Bronchial epithelial cell (primary cell): ENCODE results near the gene ZDHHC24. TPM values are rescaled to one million over a fixed set of nuclear protein-coding genes. Genes with fewer than 3 reads are reported as not detected.

Source experiments
- DNase-seq: peaks from one replicate; pipeline ENCODE4 v3.0.0-alpha.2; 2010; ENCODE audit warnings: low read depth
- FAIRE-seq: peaks from 2 replicates; lab custom pipeline; 2011; peaks lifted over from hg19 to GRCh38; lab: Jason Lieb, UNC
- H3K27me3 ChIP-seq: 2 replicates; pipeline ENCODE4 v1.5.1; 2011; ENCODE audit warnings: low read length; ENCODE audit not compliant: control insufficient read depth, insufficient read depth
- H3K36me3 ChIP-seq: 2 replicates; pipeline ENCODE4 v1.5.1; 2011; ENCODE audit warnings: low read length; ENCODE audit not compliant: control insufficient read depth, insufficient read depth
- H3K4me3 ChIP-seq: 2 replicates; pipeline ENCODE4 v1.5.1; 2011; ENCODE audit warnings: mild to moderate bottlenecking, low read depth, low read length, control low read depth
- total RNA-seq: library from RNA; depleted of rRNA; stranded (reverse); fragments of >200 nt; gene quantifications from 2 replicates; pipeline ENCODE4 v1.2.1, GENCODE V29; 2014
- TF ChIP-seq, protein P1 (sequence below): IDR thresholded peaks from 2 replicates; pipeline ENCODE4 v1.5.1; 2011; ENCODE audit warnings: mild to moderate bottlenecking, moderate library complexity, low read length, control low read depth, inconsistent platforms; ENCODE audit not compliant: insufficient read depth, severe bottlenecking

The ZDHHC24 gene
- total RNA-seq, 1 donor from 2014 or later = 8.4 TPM

DNA sequence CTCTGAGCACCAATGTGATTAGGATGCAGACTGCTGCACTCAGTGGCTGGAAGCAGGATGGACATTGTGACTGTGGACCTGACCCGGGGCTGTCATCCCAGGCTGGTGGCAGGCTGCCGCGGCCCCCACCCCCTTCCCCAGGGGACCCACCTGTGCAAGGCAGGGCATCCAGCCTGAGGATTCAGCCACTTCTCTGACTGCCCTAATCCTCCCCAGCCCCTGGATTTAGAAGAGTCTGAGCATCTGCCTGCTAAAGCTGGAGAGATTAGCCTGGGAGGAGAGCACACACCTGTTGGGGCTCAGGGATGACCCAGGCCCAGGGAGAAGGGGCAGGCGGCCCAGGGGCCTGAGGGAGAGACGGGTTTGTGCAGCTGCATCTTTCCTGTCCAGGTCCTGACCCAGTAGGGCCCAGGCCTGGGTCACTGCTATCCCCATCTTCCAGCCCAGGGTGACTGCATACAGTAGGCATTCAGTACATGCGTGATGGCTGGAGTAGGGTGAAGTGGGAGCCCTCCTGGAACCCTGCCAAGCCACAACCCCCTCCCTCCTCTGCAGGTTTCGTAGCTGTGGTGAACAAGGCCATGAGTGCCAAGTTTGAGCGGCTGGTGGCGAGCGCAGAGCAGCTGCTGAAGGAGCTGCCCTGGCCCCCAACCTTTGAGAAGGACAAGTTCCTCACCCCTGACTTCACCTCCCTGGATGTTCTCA is 53.5 kb downstream of the ZDHHC24 start:
- TF ChIP-seq, protein P1, sequence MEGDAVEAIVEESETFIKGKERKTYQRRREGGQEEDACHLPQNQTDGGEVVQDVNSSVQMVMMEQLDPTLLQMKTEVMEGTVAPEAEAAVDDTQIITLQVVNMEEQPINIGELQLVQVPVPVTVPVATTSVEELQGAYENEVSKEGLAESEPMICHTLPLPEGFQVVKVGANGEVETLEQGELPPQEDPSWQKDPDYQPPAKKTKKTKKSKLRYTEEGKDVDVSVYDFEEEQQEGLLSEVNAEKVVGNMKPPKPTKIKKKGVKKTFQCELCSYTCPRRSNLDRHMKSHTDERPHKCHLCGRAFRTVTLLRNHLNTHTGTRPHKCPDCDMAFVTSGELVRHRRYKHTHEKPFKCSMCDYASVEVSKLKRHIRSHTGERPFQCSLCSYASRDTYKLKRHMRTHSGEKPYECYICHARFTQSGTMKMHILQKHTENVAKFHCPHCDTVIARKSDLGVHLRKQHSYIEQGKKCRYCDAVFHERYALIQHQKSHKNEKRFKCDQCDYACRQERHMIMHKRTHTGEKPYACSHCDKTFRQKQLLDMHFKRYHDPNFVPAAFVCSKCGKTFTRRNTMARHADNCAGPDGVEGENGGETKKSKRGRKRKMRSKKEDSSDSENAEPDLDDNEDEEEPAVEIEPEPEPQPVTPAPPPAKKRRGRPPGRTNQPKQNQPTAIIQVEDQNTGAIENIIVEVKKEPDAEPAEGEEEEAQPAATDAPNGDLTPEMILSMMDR = no peak
- DNase-seq = no peak
- H3K4me3 ChIP-seq = no peak overlapping the region
- peak; percentile 64 for FAIRE-seq
- H3K27me3 ChIP-seq = no peaks in the 10 kb centered on the region
- H3K36me3 ChIP-seq = peaks cover 51% of the 10 kb centered on the region

DNA sequence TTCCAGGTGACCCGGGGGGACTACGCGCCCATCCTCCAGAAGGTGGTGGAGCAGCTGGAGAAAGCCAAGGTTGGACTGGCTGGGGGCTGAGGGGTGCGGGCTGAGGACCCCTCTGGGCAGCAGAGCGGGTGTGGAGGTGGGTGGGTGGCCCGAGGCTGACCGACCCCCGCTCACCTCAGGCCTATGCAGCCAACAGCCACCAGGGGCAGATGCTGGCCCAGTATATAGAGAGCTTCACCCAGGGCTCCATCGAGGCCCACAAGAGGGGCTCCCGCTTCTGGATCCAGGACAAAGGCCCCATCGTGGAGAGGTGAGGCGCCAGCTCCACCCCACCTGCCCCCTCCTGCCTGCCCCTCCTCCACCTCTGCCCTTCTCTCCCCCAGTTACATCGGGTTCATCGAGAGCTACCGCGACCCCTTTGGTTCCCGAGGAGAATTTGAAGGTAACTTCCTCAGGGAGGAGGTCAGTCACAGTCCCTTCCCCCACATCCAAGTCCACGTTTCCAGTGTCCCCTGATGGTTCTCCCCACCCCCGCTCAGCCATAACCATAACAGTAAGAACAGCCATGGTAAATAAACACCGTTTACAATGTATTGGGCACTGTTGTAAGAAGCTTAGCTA is 54.4 kb downstream of the ZDHHC24 start:
- FAIRE-seq = no peak
- TF ChIP-seq, protein P1 = peak; percentile 48
- no peak for DNase-seq
- Histone ChIP-seq H3K27me3 (no peaks in the 10 kb centered on the region), H3K36me3 (peaks cover 53% of the 10 kb centered on the region), H3K4me3 (no peak overlapping the region)

DNA sequence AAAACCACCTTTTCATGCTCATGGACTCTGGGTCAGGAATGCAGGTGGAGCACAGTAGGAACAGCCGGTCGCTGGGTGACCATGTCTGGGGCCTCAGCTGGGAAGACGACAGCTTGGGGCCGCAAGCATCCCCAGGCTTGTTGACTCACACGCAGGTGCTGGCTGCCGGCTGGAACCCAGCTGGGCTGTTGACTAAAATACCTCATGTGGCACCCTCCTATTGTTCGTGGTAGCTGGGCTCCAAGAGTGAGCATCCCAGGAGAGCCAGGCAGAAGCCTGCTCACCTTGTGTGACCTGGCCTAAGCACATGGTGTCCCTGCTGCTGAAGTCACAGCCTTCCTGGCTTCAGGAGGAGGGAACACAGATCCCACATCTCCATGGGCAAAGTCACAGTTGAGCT is 56.2 kb downstream of the ZDHHC24 start:
- no peak for FAIRE-seq
- peaks cover 53% of the 10 kb centered on the region for H3K36me3 ChIP-seq
- H3K27me3 ChIP-seq = no peaks in the 10 kb centered on the region
- H3K4me3 ChIP-seq = no peak overlapping the region
- TF ChIP-seq, protein P1 = no peak
- DNase-seq = no peak

DNA sequence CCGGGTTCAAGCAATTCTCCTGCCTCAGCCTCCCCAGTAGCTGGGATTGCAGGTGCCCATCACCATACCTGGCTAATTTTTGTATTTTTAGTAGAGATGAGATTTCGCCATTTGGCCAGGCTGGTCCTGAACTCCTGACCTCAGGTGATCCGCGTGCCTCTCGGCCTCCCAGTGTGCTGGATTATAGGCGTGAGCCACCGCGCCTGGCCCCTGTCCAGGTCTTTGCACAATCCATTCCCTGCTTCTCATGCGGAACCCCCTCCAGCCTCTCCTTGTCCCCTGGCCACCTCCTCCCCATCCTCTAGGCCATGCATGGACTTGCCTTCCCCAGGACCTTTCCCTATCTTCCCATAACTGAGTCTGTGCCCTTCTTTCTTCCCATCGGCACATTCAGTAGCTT is 56.9 kb downstream of the ZDHHC24 start:
- no peak overlapping the region for H3K4me3 ChIP-seq

DNA sequence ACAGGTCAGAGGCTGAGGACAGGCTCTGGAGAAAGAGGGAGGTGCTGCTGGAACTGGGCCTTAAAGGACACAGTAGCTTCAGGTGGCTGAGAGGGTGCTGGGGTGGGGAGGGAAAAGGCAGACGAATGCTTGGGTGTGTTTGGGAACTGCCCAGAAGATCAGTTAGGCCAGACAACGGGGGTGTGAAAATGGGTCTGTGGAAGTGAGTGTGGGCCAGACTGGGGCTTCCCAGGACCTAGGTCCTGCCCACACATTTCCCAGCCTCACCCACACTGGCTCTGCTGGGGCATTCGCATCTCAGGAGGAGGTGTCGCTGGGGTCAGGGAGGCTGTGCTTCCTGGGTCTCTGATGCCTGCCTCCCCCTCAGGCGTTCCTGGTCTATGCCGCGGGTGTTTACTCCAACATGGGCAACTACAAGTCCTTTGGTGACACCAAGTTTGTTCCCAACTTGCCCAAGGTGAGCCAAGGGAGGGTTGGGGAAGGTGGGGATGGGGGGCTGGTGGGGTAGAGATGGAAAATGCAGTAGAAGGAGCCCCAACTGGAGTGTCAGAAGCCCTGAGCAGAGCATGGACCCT is 61.0 kb downstream of the ZDHHC24 start:
- H3K4me3 ChIP-seq = no peak overlapping the region
- peaks cover 29% of the 10 kb centered on the region for H3K36me3 ChIP-seq
- TF ChIP-seq, protein P1 = no peak
- no peaks in the 10 kb centered on the region for H3K27me3 ChIP-seq
- FAIRE-seq (no peak), DNase-seq (no peak)

More for the DNA sequence above, 56.9 kb downstream of the ZDHHC24 start:
- FAIRE-seq (no peak), DNase-seq (no peak)
- Histone ChIP-seq H3K36me3 (peaks cover 51% of the 10 kb centered on the region), H3K27me3 (no peaks in the 10 kb centered on the region)
- TF ChIP-seq, protein P1 = no peak
